Mesendoderm (in vitro differentiated cells): ENCODE results near the gene WNT5A.

ENCODE experiments used
- DNase-seq: peaks from one replicate; pipeline ENCODE4 v3.0.0; 2013
- H2AK5ac ChIP-seq: 2 replicates; pipeline ENCODE4 v1.6.1; 2013; ENCODE audit warnings: low read length, inconsistent platforms
- H2BK120ac ChIP-seq: 2 replicates; pipeline ENCODE4 v1.6.1; 2013; ENCODE audit warnings: low read depth, mild to moderate bottlenecking, low read length, moderate library complexity, mixed read lengths
- H2BK15ac ChIP-seq: replicated peaks from 2 replicates; pipeline ENCODE4 v1.6.1; 2013; ENCODE audit warnings: low read depth, mild to moderate bottlenecking, moderate library complexity
- H2BK5ac ChIP-seq: 2 replicates; pipeline ENCODE4 v1.6.1; 2013; ENCODE audit warnings: low read length, inconsistent platforms
- H3K18ac ChIP-seq: 2 replicates; pipeline ENCODE4 v1.6.1; 2013; ENCODE audit warnings: mild to moderate bottlenecking, low read length, mixed read lengths
- H3K23ac ChIP-seq: one replicate; pipeline ENCODE4 v1.6.1; 2013; ENCODE audit warnings: low read length
- H3K27ac ChIP-seq: 2 replicates; pipeline ENCODE4 v1.5.1; 2013; ENCODE audit warnings: low read depth, mild to moderate bottlenecking, inconsistent platforms, low read length, moderate library complexity
- H3K27me3 ChIP-seq: 2 replicates; pipeline ENCODE4 v1.6.1; 2013; ENCODE audit warnings: low read length, control low read depth, mild to moderate bottlenecking, inconsistent platforms; ENCODE audit not compliant: insufficient read depth, poor library complexity
- H3K36me3 ChIP-seq: 2 replicates; pipeline ENCODE4 v1.6.1; 2013; ENCODE audit warnings: low read length, inconsistent platforms; ENCODE audit not compliant: control insufficient read depth, insufficient read depth
- H3K4ac ChIP-seq: one replicate; pipeline ENCODE4 v1.6.1; 2013; ENCODE audit warnings: low read depth, mild to moderate bottlenecking, low read length, moderate library complexity
- H3K4me1 ChIP-seq: 2 replicates; pipeline ENCODE4 v1.6.1; 2013; ENCODE audit warnings: low read depth, low read length, inconsistent platforms; ENCODE audit not compliant: control insufficient read depth
- H3K4me2 ChIP-seq: 2 replicates; pipeline ENCODE4 v1.6.1; 2013; ENCODE audit warnings: low read length
- H3K4me3 ChIP-seq: 2 replicates; pipeline ENCODE4 v1.5.1; 2013; ENCODE audit warnings: mild to moderate bottlenecking, low read length
- H3K56ac ChIP-seq: one replicate; pipeline ENCODE4 v1.6.1; 2013; ENCODE audit warnings: low read length
- H3K79me1 ChIP-seq: 2 replicates; pipeline ENCODE4 v1.6.1; 2013; ENCODE audit warnings: low read length, inconsistent platforms
- H3K79me2 ChIP-seq: 2 replicates; pipeline ENCODE4 v1.6.1; 2013; ENCODE audit warnings: mild to moderate bottlenecking, low read length; ENCODE audit not compliant: control insufficient read depth, insufficient read depth
- H3K9ac ChIP-seq: 2 replicates; pipeline ENCODE4 v1.6.1; 2013; ENCODE audit warnings: low read length, inconsistent platforms
- H4K5ac ChIP-seq: one replicate; pipeline ENCODE4 v1.6.1; 2013; ENCODE audit warnings: low read length
- H4K8ac ChIP-seq: one replicate; pipeline ENCODE4 v1.6.1; 2013; ENCODE audit warnings: low read depth, mild to moderate bottlenecking, control low read depth, low read length, moderate library complexity
- WGBS: extraction: QIAGEN DNeasy Blood & Tissue Kit; methylation state at CpG from one replicate; pipeline ENCODE4 v1.1.7; 2013; ENCODE audit warnings: low lambda C conversion rate, missing lambda C conversion rate; ENCODE audit not compliant: insufficient coverage; ENCODE audit errors: extremely low coverage; 5-methylcytosine and 5-hydroxymethylcytosine counted together

The WNT5A gene

GRCh38 chr3:55477306-55478303, 9.5 kb downstream of the WNT5A start:
- no CpG with 5 or more reads among the region's 9 CpGs for WGBS
- H4K8ac ChIP-seq = no peak overlapping the region
- H2AK5ac ChIP-seq = no peak overlapping the region
- DNase-seq = no peak
- peaks cover 4% of the 10 kb centered on the region for H3K4me1 ChIP-seq
- H2BK15ac ChIP-seq = no peak overlapping the region
- H3K27ac ChIP-seq = no peak overlapping the region
- H3K4me2 ChIP-seq = no peak overlapping the region
- peaks cover 1% of the 10 kb centered on the region for H3K36me3 ChIP-seq
- H3K18ac ChIP-seq = no peak overlapping the region
- no peak overlapping the region for H2BK120ac ChIP-seq
- H3K9ac ChIP-seq = no peak overlapping the region
- H3K79me1 ChIP-seq = peaks cover 6% of the 10 kb centered on the region
- H3K4ac ChIP-seq = no peak overlapping the region
- H3K56ac ChIP-seq = no peak overlapping the region
- H3K4me3 ChIP-seq = no peak overlapping the region
- H3K79me2 ChIP-seq = peaks cover 8% of the 10 kb centered on the region
- H3K27me3 ChIP-seq = peaks cover 19% of the 10 kb centered on the region
- H2BK5ac ChIP-seq = no peak overlapping the region
- H4K5ac ChIP-seq = no peak overlapping the region
- no peak overlapping the region for H3K23ac ChIP-seq

DNA sequence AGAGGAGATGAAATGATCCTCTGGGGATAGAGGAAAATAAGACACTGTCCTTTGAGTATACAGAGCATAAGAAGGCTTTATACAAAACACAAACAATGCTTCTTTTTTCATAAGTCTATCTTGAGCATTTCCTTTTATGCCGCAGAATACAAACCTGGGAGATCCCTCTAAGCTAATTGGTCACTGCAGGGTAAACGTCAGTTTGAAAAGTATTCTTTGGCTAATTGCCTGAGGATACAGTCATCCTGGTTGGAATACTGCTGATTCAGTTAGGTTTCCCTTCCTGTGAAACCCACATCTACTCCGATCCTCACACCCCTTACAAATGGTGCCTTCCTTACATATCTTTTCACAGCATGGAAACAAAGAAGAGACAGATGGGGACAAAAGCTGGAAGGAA, 10.6 kb downstream of the WNT5A start:
- Histone ChIP-seq H3K4me3 (no peak overlapping the region), H3K79me2 (peaks cover under 1% of the 10 kb centered on the region), H3K79me1 (peaks cover 3% of the 10 kb centered on the region), H4K8ac (no peak overlapping the region), H3K23ac (no peak overlapping the region), H4K5ac (no peak overlapping the region), H3K4ac (no peak overlapping the region), H3K36me3 (peaks cover 1% of the 10 kb centered on the region), H2BK5ac (no peak overlapping the region), H2BK15ac (no peak overlapping the region), H3K9ac (no peak overlapping the region), H3K18ac (no peak overlapping the region), H2AK5ac (no peak overlapping the region), H3K27me3 (peaks cover 16% of the 10 kb centered on the region), H3K4me1 (peaks cover 2% of the 10 kb centered on the region), H3K4me2 (no peak overlapping the region), H3K27ac (no peak overlapping the region), H2BK120ac (no peak overlapping the region), H3K56ac (no peak overlapping the region)
- DNase-seq = no peak
- no CpG with 5 or more reads among the region's 3 CpGs for WGBS

DNA sequence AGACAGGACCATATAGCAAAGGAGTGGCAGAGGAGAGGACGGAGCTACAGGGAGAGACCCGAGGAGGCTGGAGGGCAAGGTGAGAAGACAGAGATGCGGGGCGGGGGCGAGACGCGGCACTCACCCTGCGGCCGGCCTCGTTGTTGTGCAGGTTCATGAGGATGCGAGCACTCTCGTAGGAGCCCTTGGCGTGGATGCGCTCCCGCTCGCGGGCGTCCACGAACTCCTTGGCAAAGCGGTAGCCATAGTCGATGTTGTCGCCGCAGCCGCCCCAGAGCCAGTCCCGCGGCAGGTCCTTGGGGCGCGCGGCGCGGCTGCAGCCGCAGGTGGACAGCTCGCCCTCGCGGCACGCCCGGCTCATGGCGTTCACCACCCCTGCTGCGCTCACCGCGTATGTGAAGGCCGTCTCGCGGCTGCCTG, 12.9 kb downstream of the WNT5A start:
- H3K27me3 ChIP-seq = peaks cover 7% of the 10 kb centered on the region
- no peak overlapping the region for H4K8ac ChIP-seq
- no peaks in the 10 kb centered on the region for H3K4me1 ChIP-seq
- H2BK5ac ChIP-seq = no peak overlapping the region
- no CpG with 5 or more reads among the region's 44 CpGs for WGBS
- DNase-seq = no peak
- no peak overlapping the region for H3K4ac ChIP-seq
- no peak overlapping the region for H2AK5ac ChIP-seq
- peaks cover 5% of the 10 kb centered on the region for H3K36me3 ChIP-seq
- H2BK120ac ChIP-seq = no peak overlapping the region
- no peaks in the 10 kb centered on the region for H3K79me2 ChIP-seq
- peak overlapping the region; percentile 39 for H3K4me2 ChIP-seq
- peak overlapping the region; percentile 62 for H3K56ac ChIP-seq
- no peak overlapping the region for H3K27ac ChIP-seq
- peaks cover 2% of the 10 kb centered on the region for H3K79me1 ChIP-seq
- H3K4me3 ChIP-seq = no peak overlapping the region
- no peak overlapping the region for H3K9ac ChIP-seq
- H4K5ac ChIP-seq = no peak overlapping the region
- no peak overlapping the region for H3K23ac ChIP-seq
- no peak overlapping the region for H2BK15ac ChIP-seq
- H3K18ac ChIP-seq = no peak overlapping the region

DNA sequence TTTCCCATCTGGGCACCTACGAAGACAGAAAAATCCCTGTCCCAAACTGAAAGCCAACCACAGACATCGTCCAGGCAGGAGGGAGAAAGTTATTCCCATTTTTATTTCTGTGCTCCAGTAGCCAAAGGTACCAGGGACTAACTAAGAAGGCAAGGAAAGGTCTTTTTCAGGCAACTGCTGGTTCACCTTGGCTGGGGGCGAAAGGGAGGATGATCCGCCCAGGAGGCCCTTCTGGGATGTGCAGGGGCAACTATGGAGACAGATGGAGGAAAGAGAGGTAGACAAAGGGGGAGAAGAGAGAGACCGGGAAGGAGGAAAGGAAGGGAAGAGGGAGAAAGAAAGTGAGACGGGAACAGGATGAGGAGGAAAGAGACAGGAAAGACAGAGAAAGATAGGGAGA, 13.3 kb downstream of the WNT5A start:
- no peak overlapping the region for H3K9ac ChIP-seq
- H3K18ac ChIP-seq = no peak overlapping the region
- no CpG with 5 or more reads among the region's 6 CpGs for WGBS
- H2BK120ac ChIP-seq = no peak overlapping the region
- H3K79me1 ChIP-seq = peaks cover 2% of the 10 kb centered on the region
- H3K4ac ChIP-seq = no peak overlapping the region
- no peak overlapping the region for H2BK15ac ChIP-seq
- H2AK5ac ChIP-seq = no peak overlapping the region
- H3K36me3 ChIP-seq = peaks cover 5% of the 10 kb centered on the region
- no peaks in the 10 kb centered on the region for H3K4me1 ChIP-seq
- H3K23ac ChIP-seq = no peak overlapping the region
- no peak overlapping the region for H3K4me2 ChIP-seq
- H4K8ac ChIP-seq = no peak overlapping the region
- DNase-seq = no peak
- H2BK5ac ChIP-seq = no peak overlapping the region
- no peak overlapping the region for H3K4me3 ChIP-seq
- no peak overlapping the region for H3K56ac ChIP-seq
- H3K79me2 ChIP-seq = no peaks in the 10 kb centered on the region
- no peak overlapping the region for H3K27ac ChIP-seq
- H3K27me3 ChIP-seq = peaks cover 7% of the 10 kb centered on the region
- H4K5ac ChIP-seq = no peak overlapping the region

DNA sequence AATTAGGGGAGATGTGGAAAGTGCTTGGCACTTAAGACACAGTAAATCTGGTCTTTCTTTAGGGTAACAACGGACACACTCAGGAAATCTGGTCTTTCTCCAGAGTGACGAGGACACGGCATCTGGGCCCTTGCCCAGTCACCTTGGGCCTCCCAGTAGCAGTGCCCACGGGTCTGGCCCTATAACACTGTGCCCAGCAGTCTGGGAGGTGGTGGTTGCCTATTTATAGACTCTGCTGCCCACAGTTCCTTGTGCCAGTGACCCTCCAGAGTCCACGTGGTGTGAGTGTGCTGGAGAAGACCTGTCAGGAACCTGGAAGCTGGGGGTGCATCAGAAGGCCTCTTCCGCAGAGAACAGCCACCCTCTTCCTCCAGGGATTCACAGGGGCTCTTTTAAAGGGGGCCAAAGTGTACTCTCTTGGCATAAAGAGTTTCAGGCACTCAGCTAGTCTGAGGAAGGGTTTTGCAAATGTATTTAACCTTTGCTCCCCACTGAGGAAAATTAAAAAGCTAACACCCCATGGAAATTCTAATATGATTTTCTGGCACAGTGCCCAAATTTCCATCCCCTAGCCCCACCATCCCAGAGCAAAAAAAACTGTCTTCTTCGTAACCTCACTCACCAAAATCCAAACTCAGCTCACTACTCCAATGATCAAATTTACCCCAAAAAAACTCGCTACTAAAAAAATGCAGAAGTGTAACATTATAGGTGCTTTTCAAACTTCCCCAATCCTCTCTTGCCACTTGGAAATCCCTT, 15.4 kb downstream of the WNT5A start:
- peaks cover 4% of the 10 kb centered on the region for H3K36me3 ChIP-seq
- H3K27me3 ChIP-seq = peaks cover 7% of the 10 kb centered on the region
- no peak overlapping the region for H4K5ac ChIP-seq
- no peaks in the 10 kb centered on the region for H3K4me1 ChIP-seq
- no peak overlapping the region for H2BK15ac ChIP-seq
- no peak overlapping the region for H3K4me3 ChIP-seq
- H3K4me2 ChIP-seq = no peak overlapping the region
- no peak overlapping the region for H3K9ac ChIP-seq
- H3K79me1 ChIP-seq = no peaks in the 10 kb centered on the region
- H3K27ac ChIP-seq = no peak overlapping the region
- no peak overlapping the region for H2BK5ac ChIP-seq
- no peak for DNase-seq
- 100% methylated on average over 2 of the region's 8 CpGs for WGBS
- no peak overlapping the region for H2AK5ac ChIP-seq
- H3K56ac ChIP-seq = no peak overlapping the region
- no peak overlapping the region for H4K8ac ChIP-seq
- no peak overlapping the region for H2BK120ac ChIP-seq
- no peaks in the 10 kb centered on the region for H3K79me2 ChIP-seq
- no peak overlapping the region for H3K4ac ChIP-seq
- H3K18ac ChIP-seq = no peak overlapping the region
- H3K23ac ChIP-seq = no peak overlapping the region
